Measurements from ENCODE around the gene HSPG2.
"Not testable (repeated sequence)": the region's sequence is repeated elsewhere in the genome, so short reads cannot be mapped to it uniquely, and the experiment has no call there.

Gene HSPG2

GRCh38 chr1:21925334-21925940 lies 11.7 kb downstream of the HSPG2 start:
- Histone ChIP-seq H3K9ac (ENCODE audit: low read depth in 1 of 2, low read length in 2 of 2) (peak overlapping the region in 1 of 2 donors; percentile 43), H3K27me3 (ENCODE audit: control insufficient read depth in 1 of 2, insufficient read depth in 2 of 2, low read length in 2 of 2) (no peaks in the 10 kb centered on the region), H3K4me3 (ENCODE audit: low read depth in 1 of 2, low read length in 2 of 2) (peak overlapping the region; percentile 16 to 18), H3K9me3 (ENCODE audit: control insufficient read depth in 1 of 2, low read length in 2 of 2) (no peaks in the 10 kb centered on the region), H3K36me3 (ENCODE audit: control insufficient read depth in 1 of 2, insufficient read depth in 2 of 2, low read length in 2 of 2) (no peaks in the 10 kb centered on the region), H3K27ac (ENCODE audit: low read depth, low read length) (no peak overlapping the region), H3K4me1 (ENCODE audit: control insufficient read depth in 1 of 2, insufficient read depth in 2 of 2, low read length in 2 of 2) (peaks cover 82 to 83% of the 10 kb centered on the region in 2 donors)

DNA sequence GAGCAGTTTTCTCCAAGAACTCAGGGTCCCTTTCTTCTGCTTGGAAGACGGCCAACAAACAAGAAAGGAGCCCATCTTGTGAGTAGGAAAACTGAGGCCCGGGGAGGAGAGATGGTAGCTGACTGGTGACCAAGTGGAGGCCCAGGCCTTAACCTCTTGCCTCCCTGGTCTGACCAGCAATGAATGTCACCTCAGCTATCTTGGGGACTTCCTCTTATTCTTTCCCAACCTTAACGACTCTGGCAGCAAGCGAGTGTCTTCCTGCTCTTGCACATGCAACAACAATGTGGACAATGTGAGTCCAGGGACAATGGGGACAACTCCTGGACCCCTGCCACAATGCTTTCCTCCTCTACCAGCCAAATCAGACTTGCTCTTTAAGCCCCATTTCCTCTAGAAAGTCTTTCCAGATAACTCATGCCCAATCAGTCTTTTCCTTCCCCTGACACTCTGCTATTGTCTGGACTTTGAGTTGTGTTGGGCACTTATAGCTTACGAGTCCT lies 12.6 kb downstream of the HSPG2 start:
- H3K36me3 ChIP-seq (ENCODE audit: control insufficient read depth in 1 of 2, insufficient read depth in 2 of 2, low read length in 2 of 2), result no peaks in the 10 kb centered on the region
- no peaks in the 10 kb centered on the region for H3K27me3 ChIP-seq (ENCODE audit: control insufficient read depth in 1 of 2, insufficient read depth in 2 of 2, low read length in 2 of 2)
- H3K9ac ChIP-seq (ENCODE audit: low read depth in 1 of 2, low read length in 2 of 2), result peak overlapping the region in 1 of 2 donors; percentile 43
- peaks cover 83% of the 10 kb centered on the region in 2 donors for H3K4me1 ChIP-seq (ENCODE audit: control insufficient read depth in 1 of 2, insufficient read depth in 2 of 2, low read length in 2 of 2)
- H3K9me3 ChIP-seq (ENCODE audit: control insufficient read depth in 1 of 2, low read length in 2 of 2), result no peaks in the 10 kb centered on the region
- H3K4me3 ChIP-seq (ENCODE audit: low read depth in 1 of 2, low read length in 2 of 2), result peak overlapping the region in 1 of 2 donors; percentile 16
- peak overlapping the region; percentile 23 for H3K27ac ChIP-seq (ENCODE audit: low read depth, low read length)

GRCh38 chr1:21922090-21923013 lies 14.8 kb downstream of the HSPG2 start:
- Histone ChIP-seq H3K9me3 (ENCODE audit: control insufficient read depth in 1 of 2, low read length in 2 of 2) (no peaks in the 10 kb centered on the region), H3K4me1 (ENCODE audit: control insufficient read depth in 1 of 2, insufficient read depth in 2 of 2, low read length in 2 of 2) (peaks cover 75 to 82% of the 10 kb centered on the region in 2 donors), H3K27me3 (ENCODE audit: control insufficient read depth in 1 of 2, insufficient read depth in 2 of 2, low read length in 2 of 2) (no peaks in the 10 kb centered on the region), H3K36me3 (ENCODE audit: control insufficient read depth in 1 of 2, insufficient read depth in 2 of 2, low read length in 2 of 2) (no peaks in the 10 kb centered on the region), H3K27ac (ENCODE audit: low read depth, low read length) (no peak overlapping the region), H3K4me3 (ENCODE audit: low read depth in 1 of 2, low read length in 2 of 2) (no peak overlapping the region), H3K9ac (ENCODE audit: low read depth in 1 of 2, low read length in 2 of 2) (no peak overlapping the region)

DNA sequence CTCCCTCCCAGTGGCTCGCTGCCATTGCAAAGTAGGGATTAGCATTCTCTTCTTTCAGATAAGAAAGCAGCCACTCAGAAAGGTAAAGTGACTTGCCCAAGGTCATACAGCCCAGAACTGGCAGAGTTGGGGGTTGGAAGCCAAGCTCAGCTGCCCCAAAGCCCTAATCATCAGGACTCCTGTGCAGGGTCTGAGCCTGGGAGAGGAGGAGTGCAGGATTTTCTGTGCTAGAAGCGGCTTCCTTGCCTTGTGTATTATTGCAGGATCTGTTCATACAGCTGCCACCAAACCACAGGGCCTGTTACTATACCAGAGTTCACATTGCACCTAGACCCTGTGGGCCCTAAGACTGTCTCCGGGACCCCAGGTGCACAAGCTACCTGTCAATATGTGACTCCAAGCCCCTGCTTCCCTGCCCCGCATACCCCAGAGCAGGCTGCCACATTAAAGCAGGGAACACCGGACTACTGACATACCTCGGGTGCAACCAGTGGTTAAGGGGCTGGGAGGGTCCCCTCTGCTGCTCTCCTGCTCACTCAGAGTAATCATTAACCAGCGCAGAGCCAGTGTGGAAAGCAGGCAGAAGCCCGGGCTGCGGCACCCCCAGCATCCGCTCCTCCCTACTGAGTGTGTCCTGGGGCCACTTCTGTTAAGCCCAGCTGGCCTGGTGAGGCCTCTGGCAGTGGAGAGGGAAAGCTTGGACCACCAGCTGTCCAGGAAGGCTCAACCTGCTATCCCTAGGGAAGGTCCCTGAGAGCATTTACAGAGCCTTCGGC lies 15.8 kb downstream of the HSPG2 start:
- Histone ChIP-seq H3K4me1 (ENCODE audit: control insufficient read depth in 1 of 2, insufficient read depth in 2 of 2, low read length in 2 of 2) (peaks cover 71 to 72% of the 10 kb centered on the region in 2 donors), H3K27me3 (ENCODE audit: control insufficient read depth in 1 of 2, insufficient read depth in 2 of 2, low read length in 2 of 2) (no peaks in the 10 kb centered on the region), H3K4me3 (ENCODE audit: low read depth in 1 of 2, low read length in 2 of 2) (no peak overlapping the region), H3K9me3 (ENCODE audit: control insufficient read depth in 1 of 2, low read length in 2 of 2) (no peaks in the 10 kb centered on the region), H3K36me3 (ENCODE audit: control insufficient read depth in 1 of 2, insufficient read depth in 2 of 2, low read length in 2 of 2) (no peaks in the 10 kb centered on the region), H3K27ac (ENCODE audit: low read depth, low read length) (no peak overlapping the region), H3K9ac (ENCODE audit: low read depth in 1 of 2, low read length in 2 of 2) (peak overlapping the region in 1 of 2 donors; percentile 18)

DNA sequence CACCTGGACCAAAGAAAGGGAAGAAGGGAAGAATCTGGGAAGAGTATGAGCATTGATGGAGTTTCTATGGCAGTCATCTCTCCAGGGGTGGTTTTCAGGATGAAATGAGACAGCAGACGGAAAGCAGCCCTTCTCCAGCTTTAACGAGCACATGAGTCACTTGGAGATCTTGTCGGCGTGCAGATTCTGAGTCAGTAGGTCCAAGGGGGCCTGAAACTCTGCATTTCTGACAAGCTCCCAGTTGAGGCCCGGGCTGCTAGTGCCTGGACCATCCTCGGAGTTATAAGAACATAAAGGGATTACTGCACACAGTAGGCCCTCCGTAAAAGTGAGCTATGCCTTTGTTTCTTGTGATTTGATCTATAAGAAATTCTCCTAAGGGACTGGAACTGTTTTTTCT lies 17.6 kb downstream of the HSPG2 start:
- Histone ChIP-seq H3K36me3 (ENCODE audit: control insufficient read depth in 1 of 2, insufficient read depth in 2 of 2, low read length in 2 of 2) (no peaks in the 10 kb centered on the region), H3K27ac (ENCODE audit: low read depth, low read length) (peak overlapping the region; percentile 32), H3K4me3 (ENCODE audit: low read depth in 1 of 2, low read length in 2 of 2) (no peak overlapping the region), H3K4me1 (ENCODE audit: control insufficient read depth in 1 of 2, insufficient read depth in 2 of 2, low read length in 2 of 2) (peaks cover 65 to 67% of the 10 kb centered on the region in 2 donors), H3K9ac (ENCODE audit: low read depth in 1 of 2, low read length in 2 of 2) (no peak overlapping the region), H3K9me3 (ENCODE audit: control insufficient read depth in 1 of 2, low read length in 2 of 2) (no peaks in the 10 kb centered on the region), H3K27me3 (ENCODE audit: control insufficient read depth in 1 of 2, insufficient read depth in 2 of 2, low read length in 2 of 2) (no peaks in the 10 kb centered on the region)

DNA sequence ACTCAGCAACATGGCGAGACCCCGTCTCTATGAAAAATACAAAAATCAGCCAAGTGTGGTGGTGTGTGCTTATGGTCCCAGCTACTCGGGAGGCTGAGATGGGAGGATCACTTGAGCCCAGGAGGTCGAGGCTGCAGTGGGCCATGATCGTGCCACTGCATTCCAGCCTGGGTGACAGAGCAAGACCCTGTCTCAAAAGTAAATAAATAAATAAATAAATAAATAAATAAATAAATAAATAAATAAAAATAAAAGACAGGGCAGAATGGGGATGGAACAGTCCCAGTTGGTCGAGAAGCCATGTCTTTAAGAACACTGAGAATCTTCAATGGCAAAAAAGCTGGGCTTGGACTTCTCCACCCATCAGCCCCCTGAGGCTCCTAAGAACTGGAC lies 19.9 kb downstream of the HSPG2 start:
- peaks cover 58 to 65% of the 10 kb centered on the region in 2 donors for H3K4me1 ChIP-seq (ENCODE audit: control insufficient read depth in 1 of 2, insufficient read depth in 2 of 2, low read length in 2 of 2)
- not testable (repeated sequence) for H3K27me3 ChIP-seq (ENCODE audit: control insufficient read depth in 1 of 2, insufficient read depth in 2 of 2, low read length in 2 of 2)

GRCh38 chr1:21916447-21917238 lies 20.5 kb downstream of the HSPG2 start:
- Histone ChIP-seq H3K4me1 (ENCODE audit: control insufficient read depth in 1 of 2, insufficient read depth in 2 of 2, low read length in 2 of 2) (peaks cover 58 to 65% of the 10 kb centered on the region in 2 donors), H3K27me3 (ENCODE audit: control insufficient read depth in 1 of 2, insufficient read depth in 2 of 2, low read length in 2 of 2) (no peaks in the 10 kb centered on the region)

More for the DNA sequence above, 19.9 kb downstream of the HSPG2 start:
- H3K9ac ChIP-seq (ENCODE audit: low read depth in 1 of 2, low read length in 2 of 2); H3K9me3 ChIP-seq (ENCODE audit: control insufficient read depth in 1 of 2, low read length in 2 of 2); H3K4me3 ChIP-seq (ENCODE audit: low read depth in 1 of 2, low read length in 2 of 2); H3K27ac ChIP-seq (ENCODE audit: low read depth, low read length); H3K36me3 ChIP-seq (ENCODE audit: control insufficient read depth in 1 of 2, insufficient read depth in 2 of 2, low read length in 2 of 2): not testable (repeated sequence)

DNA sequence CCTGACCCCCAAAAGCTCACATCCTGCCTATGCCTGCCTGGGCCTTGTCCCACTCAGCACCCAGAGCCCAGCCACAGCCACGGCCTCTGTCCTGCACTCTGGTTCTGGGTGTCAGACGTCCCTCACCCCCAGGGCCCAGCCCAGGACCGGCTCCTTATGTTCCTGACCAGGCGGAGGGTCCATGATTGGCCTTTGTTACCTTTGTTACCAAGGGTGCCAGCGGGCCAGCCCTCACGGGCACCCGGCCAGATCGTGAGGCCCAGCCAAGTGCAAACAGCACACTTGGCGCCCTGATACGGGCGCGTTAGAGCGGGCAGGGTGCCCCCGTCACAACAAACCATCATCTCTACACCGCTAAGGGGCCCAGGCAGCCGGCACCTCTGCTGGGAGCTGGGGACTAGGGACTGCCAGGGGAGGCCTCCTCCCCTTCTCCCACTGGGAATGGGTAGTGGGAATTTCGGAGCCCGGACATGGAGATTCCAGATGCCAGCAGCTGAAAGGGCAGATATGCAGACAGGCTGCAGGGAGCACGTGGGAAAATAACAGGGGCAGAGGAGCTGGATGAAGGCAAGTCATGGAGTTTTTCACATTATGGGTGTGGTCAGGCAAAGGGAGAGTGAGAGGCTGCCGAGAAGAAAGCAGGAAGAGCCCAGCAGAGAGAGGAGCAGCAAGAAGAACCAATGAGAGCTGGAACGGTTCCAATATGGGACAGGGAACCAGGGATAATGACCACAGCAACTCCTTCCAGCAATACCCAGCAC lies 22.1 kb downstream of the HSPG2 start:
- Histone ChIP-seq H3K27ac (ENCODE audit: low read depth, low read length) (peak overlapping the region; percentile 38), H3K9me3 (ENCODE audit: control insufficient read depth in 1 of 2, low read length in 2 of 2) (no peaks in the 10 kb centered on the region), H3K9ac (ENCODE audit: low read depth in 1 of 2, low read length in 2 of 2) (peak overlapping the region in 1 of 2 donors; percentile 26), H3K4me1 (ENCODE audit: control insufficient read depth in 1 of 2, insufficient read depth in 2 of 2, low read length in 2 of 2) (peaks cover 53 to 62% of the 10 kb centered on the region in 2 donors), H3K27me3 (ENCODE audit: control insufficient read depth in 1 of 2, insufficient read depth in 2 of 2, low read length in 2 of 2) (no peaks in the 10 kb centered on the region), H3K36me3 (ENCODE audit: control insufficient read depth in 1 of 2, insufficient read depth in 2 of 2, low read length in 2 of 2) (no peaks in the 10 kb centered on the region), H3K4me3 (ENCODE audit: low read depth in 1 of 2, low read length in 2 of 2) (no peak overlapping the region)

More at GRCh38 chr1:21916447-21917238, 20.5 kb downstream of the HSPG2 start:
- Histone ChIP-seq H3K36me3 (ENCODE audit: control insufficient read depth in 1 of 2, insufficient read depth in 2 of 2, low read length in 2 of 2) (no peaks in the 10 kb centered on the region), H3K9ac (ENCODE audit: low read depth in 1 of 2, low read length in 2 of 2) (no peak overlapping the region), H3K27ac (ENCODE audit: low read depth, low read length) (no peak overlapping the region), H3K4me3 (ENCODE audit: low read depth in 1 of 2, low read length in 2 of 2) (no peak overlapping the region), H3K9me3 (ENCODE audit: control insufficient read depth in 1 of 2, low read length in 2 of 2) (no peaks in the 10 kb centered on the region)

DNA sequence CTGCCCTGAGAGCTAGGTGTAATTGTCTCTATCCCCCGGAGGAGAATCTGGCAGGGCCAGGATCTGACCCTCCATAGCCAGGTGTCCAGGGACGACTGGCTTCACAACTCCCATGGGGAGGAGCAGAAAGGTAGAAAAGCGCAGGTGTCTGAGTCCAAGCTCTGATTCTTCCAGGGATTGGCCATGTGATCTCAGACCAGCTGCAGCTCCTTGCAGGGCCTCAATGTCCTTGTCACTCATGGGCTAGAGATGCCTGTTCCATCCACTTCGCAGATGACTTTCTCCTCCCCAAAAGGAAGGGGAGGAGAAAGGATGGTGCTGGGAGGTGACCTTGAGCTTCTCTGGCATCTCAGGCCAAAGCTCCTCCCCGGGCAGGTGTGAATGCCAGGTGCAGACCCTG lies 22.7 kb downstream of the HSPG2 start:
- Histone ChIP-seq H3K36me3 (ENCODE audit: control insufficient read depth in 1 of 2, insufficient read depth in 2 of 2, low read length in 2 of 2) (no peaks in the 10 kb centered on the region), H3K9ac (ENCODE audit: low read depth in 1 of 2, low read length in 2 of 2) (peak overlapping the region in 1 of 2 donors; percentile 26), H3K9me3 (ENCODE audit: control insufficient read depth in 1 of 2, low read length in 2 of 2) (no peaks in the 10 kb centered on the region), H3K4me3 (ENCODE audit: low read depth in 1 of 2, low read length in 2 of 2) (no peak overlapping the region), H3K27me3 (ENCODE audit: control insufficient read depth in 1 of 2, insufficient read depth in 2 of 2, low read length in 2 of 2) (no peaks in the 10 kb centered on the region), H3K4me1 (ENCODE audit: control insufficient read depth in 1 of 2, insufficient read depth in 2 of 2, low read length in 2 of 2) (peaks cover 54 to 57% of the 10 kb centered on the region in 2 donors), H3K27ac (ENCODE audit: low read depth, low read length) (no peak overlapping the region)
